ENCODE data around the gene THEMIS.

The THEMIS gene

DNA sequence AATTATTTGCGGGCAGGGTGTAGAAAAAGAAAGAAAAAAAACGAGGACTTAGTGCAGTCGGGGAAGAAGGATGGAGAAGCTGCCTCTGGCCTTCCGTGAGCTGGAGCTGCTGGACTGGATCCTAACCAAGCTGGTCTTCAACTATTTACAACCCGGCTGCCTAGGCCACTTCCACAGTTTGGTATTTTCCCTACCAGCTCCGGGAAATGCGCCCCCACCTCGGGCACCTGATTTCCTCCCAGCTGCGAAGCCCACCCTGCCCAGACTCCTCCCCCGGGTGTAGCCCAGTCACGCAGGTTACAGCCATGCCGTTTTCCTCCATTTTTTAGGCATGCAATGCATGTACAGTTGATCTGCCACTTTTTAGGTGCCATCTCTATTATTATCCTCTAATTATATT, 21.2 kb downstream of the THEMIS start:
- H3K27ac ChIP-seq (ENCODE audit: low read depth, low read length): no peak overlapping the region
- H3K9me3 ChIP-seq (ENCODE audit: control insufficient read depth, insufficient read depth, low read length): no peaks in the 10 kb centered on the region
- H3K4me3 ChIP-seq (ENCODE audit: low read length): no peak overlapping the region
- H3K27me3 ChIP-seq (ENCODE audit: control insufficient read depth, low read length): peaks cover 3% of the 10 kb centered on the region; the same call in 1 of the 2 replicates
- H3F3A ChIP-seq (ENCODE audit: control insufficient read depth, insufficient read depth): no peaks in the 10 kb centered on the region
- no peak for TF ChIP-seq EZH2phosphoT487 (IDR thresholded peaks at IDR 0.05; ENCODE audit: borderline replicate concordance, low read length)
- TF ChIP-seq, protein P1, sequence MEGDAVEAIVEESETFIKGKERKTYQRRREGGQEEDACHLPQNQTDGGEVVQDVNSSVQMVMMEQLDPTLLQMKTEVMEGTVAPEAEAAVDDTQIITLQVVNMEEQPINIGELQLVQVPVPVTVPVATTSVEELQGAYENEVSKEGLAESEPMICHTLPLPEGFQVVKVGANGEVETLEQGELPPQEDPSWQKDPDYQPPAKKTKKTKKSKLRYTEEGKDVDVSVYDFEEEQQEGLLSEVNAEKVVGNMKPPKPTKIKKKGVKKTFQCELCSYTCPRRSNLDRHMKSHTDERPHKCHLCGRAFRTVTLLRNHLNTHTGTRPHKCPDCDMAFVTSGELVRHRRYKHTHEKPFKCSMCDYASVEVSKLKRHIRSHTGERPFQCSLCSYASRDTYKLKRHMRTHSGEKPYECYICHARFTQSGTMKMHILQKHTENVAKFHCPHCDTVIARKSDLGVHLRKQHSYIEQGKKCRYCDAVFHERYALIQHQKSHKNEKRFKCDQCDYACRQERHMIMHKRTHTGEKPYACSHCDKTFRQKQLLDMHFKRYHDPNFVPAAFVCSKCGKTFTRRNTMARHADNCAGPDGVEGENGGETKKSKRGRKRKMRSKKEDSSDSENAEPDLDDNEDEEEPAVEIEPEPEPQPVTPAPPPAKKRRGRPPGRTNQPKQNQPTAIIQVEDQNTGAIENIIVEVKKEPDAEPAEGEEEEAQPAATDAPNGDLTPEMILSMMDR (IDR thresholded peaks at IDR 0.05; ENCODE audit: low read depth, low read length, poor library complexity, severe bottlenecking): no peak
- H4K20me1 ChIP-seq (ENCODE audit: control insufficient read depth, insufficient read depth, low read depth, low read length): no peaks in the 10 kb centered on the region
- no peak overlapping the region for H3K4me2 ChIP-seq (ENCODE audit: low read length)
- no peaks in the 10 kb centered on the region for H3K36me3 ChIP-seq (ENCODE audit: control insufficient read depth, low read length)
- no peaks in the 10 kb centered on the region for H3K9me2 ChIP-seq (replicated peaks; ENCODE audit: control insufficient read depth, low read length)
- no peaks in the 10 kb centered on the region for H3K79me2 ChIP-seq (ENCODE audit: control insufficient read depth, low read length)
- no peaks in the 10 kb centered on the region for H3K4me1 ChIP-seq (ENCODE audit: control insufficient read depth, low read length)

DNA sequence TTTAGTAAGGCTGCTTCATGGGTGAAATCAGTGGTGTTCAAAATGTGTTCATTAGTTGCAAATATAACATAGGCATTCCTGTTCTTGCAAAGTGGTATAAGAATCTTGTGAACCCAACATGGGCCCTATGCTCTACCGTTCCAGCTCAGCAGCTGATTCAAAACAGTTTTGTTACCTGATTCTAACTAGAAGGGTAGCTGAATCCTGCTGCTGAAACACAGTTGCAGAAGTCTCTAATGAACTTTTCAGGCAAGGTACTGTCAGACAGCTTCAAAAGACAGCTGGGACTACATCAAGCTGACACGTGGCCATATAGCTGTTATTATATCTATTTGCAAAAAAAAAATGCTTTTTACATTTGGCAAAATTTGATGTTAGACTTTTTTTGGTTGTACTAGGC, 22.7 kb downstream of the THEMIS start:
- no peaks in the 10 kb centered on the region for H3K9me2 ChIP-seq (replicated peaks; ENCODE audit: control insufficient read depth, low read length)
- no peak for TF ChIP-seq EZH2phosphoT487 (IDR thresholded peaks at IDR 0.05; ENCODE audit: borderline replicate concordance, low read length)
- TF ChIP-seq, protein P1 (IDR thresholded peaks at IDR 0.05; ENCODE audit: low read depth, low read length, poor library complexity, severe bottlenecking): no peak
- H3K27ac ChIP-seq (ENCODE audit: low read depth, low read length): no peak overlapping the region
- H3K79me2 ChIP-seq (ENCODE audit: control insufficient read depth, low read length): no peaks in the 10 kb centered on the region
- peaks cover 3% of the 10 kb centered on the region; the same call in 1 of the 2 replicates for H3K27me3 ChIP-seq (ENCODE audit: control insufficient read depth, low read length)
- no peaks in the 10 kb centered on the region for H3K9me3 ChIP-seq (ENCODE audit: control insufficient read depth, insufficient read depth, low read length)
- H4K20me1 ChIP-seq (ENCODE audit: control insufficient read depth, insufficient read depth, low read depth, low read length): no peaks in the 10 kb centered on the region
- no peaks in the 10 kb centered on the region for H3F3A ChIP-seq (ENCODE audit: control insufficient read depth, insufficient read depth)
- H3K4me3 ChIP-seq (ENCODE audit: low read length): no peak overlapping the region
- no peaks in the 10 kb centered on the region for H3K36me3 ChIP-seq (ENCODE audit: control insufficient read depth, low read length)
- H3K4me2 ChIP-seq (ENCODE audit: low read length): no peak overlapping the region
- no peaks in the 10 kb centered on the region for H3K4me1 ChIP-seq (ENCODE audit: control insufficient read depth, low read length)

DNA sequence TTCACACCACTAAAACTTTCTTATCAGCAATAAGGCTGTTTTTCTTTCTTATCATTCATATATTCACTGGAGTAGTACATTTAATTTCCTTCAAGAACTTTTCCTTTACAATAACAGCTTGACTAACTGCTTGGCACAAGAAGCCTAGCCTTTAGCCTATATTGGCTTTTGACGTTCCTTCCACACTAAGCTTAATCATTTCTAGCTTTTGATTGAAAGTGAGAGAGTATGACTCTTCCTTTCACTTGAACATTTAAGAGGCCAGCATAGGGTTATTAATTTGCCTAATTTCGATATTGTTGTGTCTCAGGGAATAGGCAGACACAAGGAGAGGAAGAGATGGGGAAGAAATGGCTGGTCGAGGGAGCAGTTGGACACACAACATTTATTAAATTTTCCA, 23.6 kb downstream of the THEMIS start:
- H3K9me3 ChIP-seq (ENCODE audit: control insufficient read depth, insufficient read depth, low read length): no peaks in the 10 kb centered on the region
- no peaks in the 10 kb centered on the region for H3K36me3 ChIP-seq (ENCODE audit: control insufficient read depth, low read length)
- no peaks in the 10 kb centered on the region for H3K79me2 ChIP-seq (ENCODE audit: control insufficient read depth, low read length)
- TF ChIP-seq, protein P1 (IDR thresholded peaks at IDR 0.05; ENCODE audit: low read depth, low read length, poor library complexity, severe bottlenecking): no peak
- TF ChIP-seq EZH2phosphoT487 (IDR thresholded peaks at IDR 0.05; ENCODE audit: borderline replicate concordance, low read length): no peak
- H3F3A ChIP-seq (ENCODE audit: control insufficient read depth, insufficient read depth): no peaks in the 10 kb centered on the region
- no peak overlapping the region for H3K27ac ChIP-seq (ENCODE audit: low read depth, low read length)
- no peaks in the 10 kb centered on the region for H3K4me1 ChIP-seq (ENCODE audit: control insufficient read depth, low read length)
- no peak overlapping the region for H3K4me3 ChIP-seq (ENCODE audit: low read length)
- no peak overlapping the region for H3K4me2 ChIP-seq (ENCODE audit: low read length)
- H3K27me3 ChIP-seq (ENCODE audit: control insufficient read depth, low read length): peaks cover 3% of the 10 kb centered on the region; the same call in 1 of the 2 replicates
- no peaks in the 10 kb centered on the region for H4K20me1 ChIP-seq (ENCODE audit: control insufficient read depth, insufficient read depth, low read depth, low read length)
- no peaks in the 10 kb centered on the region for H3K9me2 ChIP-seq (replicated peaks; ENCODE audit: control insufficient read depth, low read length)
